Measurements from ENCODE around the gene IGFBP4.
"Not testable (repeated sequence)": the region's sequence is repeated elsewhere in the genome, so short reads cannot be mapped to it uniquely, and the experiment has no call there.

The IGFBP4 gene

GRCh38 chr17:40443196-40443987 is at the start of gene IGFBP4:
Gene IGFBP4 (plus strand): TSS chr17:40443450. CDS start chr17:40443736, 286 bp downstream.
- peak; percentile 77 to 83 for DNase-seq

DNA sequence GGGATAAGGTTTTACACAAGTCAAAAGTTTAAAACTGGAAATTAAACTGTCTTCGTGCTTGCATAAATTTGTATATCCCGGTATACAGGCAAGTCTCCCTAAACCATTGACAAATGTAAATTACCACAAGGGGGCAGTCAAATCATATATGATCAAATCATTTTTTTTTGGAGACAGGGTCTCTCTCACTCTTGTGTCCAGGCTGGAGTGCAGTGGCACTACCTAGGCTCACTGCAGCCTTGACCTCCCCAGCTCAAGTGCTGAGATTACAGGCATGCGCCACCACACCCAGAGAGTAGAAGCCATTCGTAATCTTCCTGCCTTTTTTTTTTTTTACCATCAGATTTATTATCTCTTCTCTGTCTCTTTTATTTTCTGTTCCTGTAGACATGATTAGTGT is 44.1 kb upstream of the IGFBP4 start:
- DNase-seq: no peak

- DNase-seq: no peak
Measured at GRCh38 chr17:40402668-40403067, 40.6 kb upstream of the IGFBP4 start.

GRCh38 chr17:40404003-40404402 is 39.2 kb upstream of the IGFBP4 start:
- no peak for DNase-seq

GRCh38 chr17:40407460-40407859 is 35.8 kb upstream of the IGFBP4 start:
- DNase-seq: no peak

DNA sequence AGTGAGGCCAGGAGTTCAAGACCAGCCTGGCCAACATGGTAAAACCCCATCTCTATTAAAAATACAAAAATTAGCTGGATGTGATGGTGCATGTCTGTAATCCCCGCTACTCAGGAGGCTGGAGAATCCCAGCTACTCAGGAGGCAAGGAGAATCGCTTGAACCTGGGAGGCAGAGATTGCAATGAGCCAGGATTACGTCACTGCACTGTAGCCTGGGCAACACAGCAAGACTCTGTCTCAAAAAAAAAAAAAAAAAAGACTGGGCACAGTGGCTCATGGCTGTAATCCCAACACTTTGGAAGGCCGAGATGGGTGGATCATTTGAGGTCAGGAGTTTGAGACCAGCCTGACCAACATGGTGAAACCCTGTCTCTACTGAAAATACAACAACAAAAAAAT is 33.7 kb upstream of the IGFBP4 start:
- not testable (repeated sequence) for DNase-seq

- DNase-seq: no peak
Measured at GRCh38 chr17:40410082-40410481, 33.2 kb upstream of the IGFBP4 start.

- no peak for DNase-seq
Measured at GRCh38 chr17:40411821-40412220, 31.4 kb upstream of the IGFBP4 start.

- no peak for DNase-seq
Measured at GRCh38 chr17:40412880-40413279, 30.4 kb upstream of the IGFBP4 start.

DNA sequence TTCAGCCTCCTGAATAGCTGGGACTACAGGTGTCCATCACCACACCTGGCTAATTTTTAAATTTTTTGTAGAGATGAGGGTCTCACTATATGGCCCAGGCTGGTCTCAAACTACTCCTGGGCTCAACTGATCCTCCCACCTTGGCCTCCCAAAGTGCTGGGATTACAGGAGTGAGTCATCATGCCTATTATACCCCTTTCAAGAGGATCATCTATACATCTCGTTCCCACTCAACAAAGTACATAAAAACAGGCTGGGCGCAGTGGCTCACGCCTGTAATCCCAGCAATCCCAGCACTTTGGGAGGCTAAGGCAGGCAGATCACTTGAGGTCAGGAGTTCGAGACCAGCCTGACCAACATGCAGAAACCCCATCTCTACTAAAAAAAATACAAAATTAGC is 28.9 kb upstream of the IGFBP4 start:
- not testable (repeated sequence) for DNase-seq

- DNase-seq: no peak
Measured at GRCh38 chr17:40415390-40415789, 27.9 kb upstream of the IGFBP4 start.

- DNase-seq: no peak
Measured at GRCh38 chr17:40416671-40417070, 26.6 kb upstream of the IGFBP4 start.

DNA sequence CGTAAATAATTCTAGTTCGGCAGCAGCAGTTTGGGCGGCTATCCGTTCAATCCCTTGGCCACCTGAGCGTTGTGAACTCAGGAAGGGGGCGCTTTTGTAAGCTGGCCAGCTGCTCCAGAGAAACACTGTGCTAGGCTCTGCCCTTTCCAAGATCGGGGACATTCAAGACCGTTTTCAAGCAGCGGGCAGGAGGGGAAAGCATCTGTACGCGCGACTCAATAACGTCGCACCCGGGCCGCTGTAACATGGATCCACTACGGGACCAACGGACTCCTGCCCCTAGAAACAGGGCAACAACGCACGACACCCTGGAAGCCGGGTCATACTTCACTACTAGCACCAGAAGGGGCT is 26.0 kb upstream of the IGFBP4 start:
- DNase-seq: no peak

DNA sequence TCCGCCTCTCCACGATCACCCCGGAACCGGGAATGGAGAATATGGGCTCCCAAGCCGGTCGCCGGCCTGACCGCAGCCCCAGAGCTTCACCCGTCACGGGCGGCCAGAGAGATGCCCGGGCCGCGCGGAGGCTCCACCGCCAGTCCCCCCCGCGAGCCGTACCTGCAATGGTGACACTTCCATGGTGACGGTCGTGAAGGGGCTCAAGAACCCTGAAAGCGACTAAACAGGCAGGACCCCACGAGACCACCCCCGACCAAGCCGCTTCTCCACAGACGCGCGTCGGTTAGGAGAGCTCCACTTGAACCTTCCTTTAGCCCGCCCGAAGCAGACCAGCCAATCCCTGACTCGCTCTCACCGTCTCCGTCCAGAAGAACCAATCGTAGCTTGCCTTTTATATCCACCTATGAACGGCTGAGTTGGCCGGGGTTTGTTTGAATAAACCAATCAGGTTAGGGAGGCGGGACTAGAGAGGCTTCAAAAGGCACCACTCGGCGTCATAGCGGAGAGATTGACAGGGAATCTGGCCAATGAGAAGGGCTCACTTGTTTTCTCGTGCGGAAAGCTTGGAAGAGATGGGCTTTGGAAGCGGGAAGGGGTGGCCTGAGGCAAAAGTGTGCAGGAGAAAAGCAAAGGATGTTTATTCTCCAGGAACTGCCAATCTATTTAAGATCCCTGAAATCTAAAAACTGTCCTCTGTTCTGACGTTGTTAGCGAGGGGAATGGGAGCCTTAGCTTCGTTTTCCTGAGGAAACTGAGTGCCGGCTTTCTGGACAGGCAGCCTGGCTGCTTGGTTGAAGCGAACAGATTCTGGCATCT is 25.4 kb upstream of the IGFBP4 start, which contains the start of gene TOP2A:
TOP2A (minus strand) TSS at position 288 of the 819 bp plus-strand sequence; CDS start at position 183, 105 bp downstream.
- DNase-seq: peak; percentile 100

DNA sequence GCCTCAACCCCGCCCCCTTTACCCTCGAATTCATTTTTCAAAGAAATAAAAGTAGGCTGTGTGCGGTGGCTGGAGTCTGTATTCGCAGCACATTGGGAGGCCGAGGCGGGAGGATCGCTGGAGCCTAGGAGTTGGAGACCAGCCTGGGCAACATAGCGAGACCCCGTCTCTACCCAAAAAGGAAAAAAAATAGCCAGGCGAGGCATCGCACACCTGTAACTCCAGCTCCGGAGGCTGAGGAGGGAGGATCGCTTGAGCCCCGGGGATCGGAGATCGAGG is 24.9 kb upstream of the IGFBP4 start:
- DNase-seq: no peak

DNA sequence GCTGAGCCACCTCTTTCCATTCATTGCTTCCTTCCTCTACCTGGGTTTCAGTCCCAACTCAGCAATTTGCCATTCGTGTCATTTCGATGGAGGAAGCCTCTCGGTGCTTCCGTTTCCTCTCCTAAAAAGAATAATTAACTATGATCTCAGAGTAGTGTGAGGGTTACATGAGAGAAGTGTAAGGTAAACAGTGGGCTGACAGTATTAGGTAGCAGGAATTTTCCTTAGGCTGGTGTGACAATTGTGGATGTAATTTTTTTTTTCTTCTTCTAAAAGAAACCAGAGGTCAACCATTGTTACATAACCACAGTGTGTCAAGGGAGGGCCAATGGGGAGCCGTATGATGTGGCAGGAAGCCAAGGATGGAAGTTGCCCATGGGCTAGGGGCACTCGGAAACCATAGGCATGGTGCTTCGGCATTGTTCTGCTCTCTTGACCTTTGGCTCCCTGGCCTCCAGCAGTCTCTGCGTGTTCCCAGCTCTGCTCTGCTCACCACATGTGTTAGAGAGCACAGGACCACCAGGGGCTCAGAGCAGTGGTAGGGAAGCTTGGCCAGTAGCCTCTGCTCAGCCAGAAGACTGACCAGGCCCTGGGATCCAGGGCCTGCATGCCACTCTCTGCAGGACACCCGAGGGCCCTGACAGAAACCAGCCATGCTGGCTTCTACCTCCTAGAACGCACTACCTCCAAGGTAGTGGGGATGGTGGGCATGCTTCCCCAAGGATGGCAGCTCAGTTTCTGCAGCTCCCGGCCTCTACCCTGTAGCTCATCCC is 23.5 kb upstream of the IGFBP4 start:
- peak in 1 of 2 experiments; percentile 15 for DNase-seq

GRCh38 chr17:40422990-40423633 is 20.1 kb upstream of the IGFBP4 start:
- peak; percentile 8 to 10 for DNase-seq

DNA sequence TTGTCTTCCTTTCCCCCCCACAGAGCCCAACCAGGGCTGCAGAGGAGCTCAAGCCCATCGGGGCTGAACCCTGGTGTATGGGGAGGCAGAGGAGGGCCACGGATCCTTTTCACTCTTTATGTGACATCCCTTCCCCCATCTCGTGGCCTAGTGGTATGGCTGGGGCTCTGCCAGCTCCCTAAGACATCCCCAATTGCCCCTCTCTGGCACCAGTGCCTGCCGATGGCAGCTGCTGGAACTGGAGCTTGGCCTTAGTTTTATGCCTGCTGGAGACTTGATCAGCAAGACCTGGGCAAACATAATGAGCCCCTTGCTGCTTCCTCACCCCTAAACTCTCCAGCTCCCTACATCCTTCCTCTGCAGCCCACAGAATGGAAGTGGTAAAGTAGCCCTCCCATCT is 17.5 kb upstream of the IGFBP4 start:
- DNase-seq: peak; percentile 18 to 21

GRCh38 chr17:40427002-40427491 is 16.2 kb upstream of the IGFBP4 start:
- peak; percentile 41 to 44 for DNase-seq

DNA sequence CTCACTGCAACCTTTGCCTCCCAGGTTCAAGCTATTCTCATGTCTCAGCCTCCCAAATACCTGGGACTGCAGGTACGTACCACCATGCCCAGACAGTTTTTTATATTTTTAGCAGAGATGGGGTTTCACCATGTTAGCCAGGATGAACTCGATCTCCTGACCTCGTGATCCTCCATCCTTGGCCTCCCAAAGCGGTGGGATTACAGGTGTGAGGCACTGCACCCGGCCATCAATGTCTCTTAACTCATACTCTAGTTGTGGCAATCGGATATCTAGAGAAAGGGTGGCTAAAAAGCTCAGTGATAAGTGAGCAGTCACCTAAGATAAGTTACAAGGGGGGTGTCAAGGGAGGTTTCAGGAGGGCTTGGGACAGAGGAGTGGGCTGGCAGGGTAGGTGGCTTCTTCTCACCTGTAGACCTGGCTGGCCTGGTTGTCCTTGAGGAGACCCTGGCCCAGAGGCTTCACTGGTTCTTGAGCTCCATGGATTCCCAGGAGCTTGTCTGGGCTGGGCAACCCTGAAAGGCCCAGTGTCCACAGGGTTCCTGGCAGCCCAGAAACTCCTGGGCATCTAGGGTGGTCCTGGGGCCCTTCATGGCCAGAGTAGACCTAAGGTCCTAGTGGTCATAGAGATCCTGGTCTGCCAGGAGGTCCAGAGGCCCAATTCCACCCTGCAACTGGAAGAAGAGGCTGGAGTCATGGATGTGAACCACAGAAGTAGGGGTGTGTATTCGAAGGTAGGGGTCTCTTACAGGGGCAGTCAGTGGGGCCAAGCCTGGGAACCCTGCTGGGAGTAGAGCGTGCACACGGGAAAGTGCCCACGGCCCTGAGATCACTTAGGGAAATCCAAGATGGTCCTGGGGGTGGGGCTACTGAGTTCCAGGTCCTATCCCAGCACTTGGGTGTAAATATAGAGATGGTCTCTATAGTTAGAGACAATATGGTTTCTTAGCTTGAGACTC is 12.7 kb upstream of the IGFBP4 start:
- peak; percentile 9 to 10 for DNase-seq

DNA sequence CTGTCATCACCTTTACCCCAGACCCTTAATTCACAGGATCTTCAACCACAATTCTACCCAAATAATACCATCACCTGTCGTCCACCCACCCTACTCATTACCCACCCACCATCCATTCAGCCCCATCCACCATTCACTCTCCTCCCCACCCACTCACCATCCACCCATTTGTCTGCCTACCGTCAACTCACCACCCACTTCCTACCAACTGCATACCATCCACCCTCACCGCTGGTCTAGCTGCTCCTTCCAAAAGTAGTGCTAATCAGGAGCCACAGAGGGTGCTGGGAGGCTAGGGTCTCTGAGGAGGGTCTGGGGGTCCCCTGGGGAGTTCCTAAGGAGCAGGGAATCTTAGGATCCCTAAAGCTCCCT is 12.0 kb upstream of the IGFBP4 start:
- peak; percentile 6 to 12 for DNase-seq

Measured in activated T-cell treated with anti-CD3 and anti-CD28 coated beads, Interleukin-2, amount 50 U/mL, for 48 hours (primary cell).